Measurements from ENCODE around the gene RGS17.

The RGS17 gene

DNA sequence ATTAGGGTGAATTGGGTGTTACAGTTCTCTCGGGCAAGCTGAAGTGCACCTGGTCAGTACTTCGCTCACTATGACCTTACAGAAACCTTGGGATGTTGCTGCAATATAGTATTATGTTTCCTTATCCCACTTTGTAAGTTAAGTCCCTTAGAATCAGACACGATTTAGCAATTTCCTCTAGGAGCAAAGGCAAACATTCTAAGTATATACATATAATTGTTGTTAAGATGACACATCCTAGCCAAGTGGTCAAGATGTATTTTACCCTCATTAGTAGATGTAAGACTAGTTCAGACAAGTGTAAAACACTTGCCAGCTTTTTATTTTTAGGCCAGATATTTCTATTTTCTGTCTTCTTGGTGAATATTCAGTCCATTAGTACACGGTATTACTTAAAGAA, 31.1 kb upstream of the RGS17 start:
- H3K4me3 ChIP-seq (ENCODE audit: low read length) = no peak overlapping the region
- TF ChIP-seq, protein P1, sequence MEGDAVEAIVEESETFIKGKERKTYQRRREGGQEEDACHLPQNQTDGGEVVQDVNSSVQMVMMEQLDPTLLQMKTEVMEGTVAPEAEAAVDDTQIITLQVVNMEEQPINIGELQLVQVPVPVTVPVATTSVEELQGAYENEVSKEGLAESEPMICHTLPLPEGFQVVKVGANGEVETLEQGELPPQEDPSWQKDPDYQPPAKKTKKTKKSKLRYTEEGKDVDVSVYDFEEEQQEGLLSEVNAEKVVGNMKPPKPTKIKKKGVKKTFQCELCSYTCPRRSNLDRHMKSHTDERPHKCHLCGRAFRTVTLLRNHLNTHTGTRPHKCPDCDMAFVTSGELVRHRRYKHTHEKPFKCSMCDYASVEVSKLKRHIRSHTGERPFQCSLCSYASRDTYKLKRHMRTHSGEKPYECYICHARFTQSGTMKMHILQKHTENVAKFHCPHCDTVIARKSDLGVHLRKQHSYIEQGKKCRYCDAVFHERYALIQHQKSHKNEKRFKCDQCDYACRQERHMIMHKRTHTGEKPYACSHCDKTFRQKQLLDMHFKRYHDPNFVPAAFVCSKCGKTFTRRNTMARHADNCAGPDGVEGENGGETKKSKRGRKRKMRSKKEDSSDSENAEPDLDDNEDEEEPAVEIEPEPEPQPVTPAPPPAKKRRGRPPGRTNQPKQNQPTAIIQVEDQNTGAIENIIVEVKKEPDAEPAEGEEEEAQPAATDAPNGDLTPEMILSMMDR (conservative IDR thresholded peaks at IDR 0.05; ENCODE audit: low read depth, low read length) = no peak
- DNase-seq (ENCODE audit: low read depth) = no peak

DNA sequence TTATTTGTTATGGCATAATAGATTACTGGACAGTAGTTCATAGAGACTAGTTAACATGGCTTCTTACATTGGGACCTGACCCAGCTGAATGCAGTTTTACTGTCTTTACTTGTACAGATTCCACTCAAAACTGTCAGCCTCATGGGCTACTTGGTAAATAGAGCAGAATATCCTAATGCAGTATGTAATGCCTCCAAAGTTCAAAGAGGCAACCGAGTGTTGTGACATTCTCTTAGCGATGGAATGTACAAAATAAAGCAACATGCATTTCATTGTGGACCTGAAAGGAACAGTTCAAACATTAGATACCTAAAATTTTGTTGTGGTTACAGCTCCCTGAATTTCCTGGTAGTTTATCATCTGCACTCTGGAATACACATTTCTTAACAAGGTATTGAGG, 29.1 kb upstream of the RGS17 start:
- TF ChIP-seq, protein P1 (conservative IDR thresholded peaks at IDR 0.05; ENCODE audit: low read depth, low read length) = no peak
- no peak overlapping the region for H3K4me3 ChIP-seq (ENCODE audit: low read length)
- no peak for DNase-seq (ENCODE audit: low read depth)

DNA sequence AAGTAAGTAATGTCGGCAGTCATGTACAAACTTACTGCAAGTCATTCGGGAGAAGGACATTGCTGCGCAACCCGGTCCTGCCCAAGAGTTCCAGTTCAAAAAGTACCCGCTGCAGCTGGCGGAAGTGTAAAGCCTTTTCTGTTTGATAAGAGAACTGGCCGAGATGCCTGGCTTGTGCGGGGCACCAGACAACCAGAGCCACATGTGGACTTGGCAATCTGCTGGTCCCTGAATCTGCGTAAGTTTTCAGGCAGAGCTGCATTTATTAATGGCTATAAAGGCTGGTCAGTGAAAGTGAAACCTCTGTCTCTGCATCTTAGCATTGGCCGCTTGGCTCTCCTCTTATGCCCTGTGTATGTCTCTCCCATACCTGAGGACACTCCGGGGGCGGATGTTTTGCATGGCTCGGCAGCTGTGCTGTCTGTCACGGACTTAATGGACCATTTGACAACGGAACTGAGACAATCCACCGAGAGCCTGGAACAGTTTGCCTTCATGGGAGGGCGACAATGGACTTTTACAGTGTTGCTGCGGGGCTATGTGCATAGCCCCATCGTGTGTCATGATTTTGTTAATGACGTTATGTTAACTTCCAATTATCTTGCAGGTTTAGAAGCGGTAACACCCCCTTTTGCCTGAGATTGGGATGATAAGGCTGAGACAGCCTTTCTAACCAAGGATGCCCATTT, 19.8 kb upstream of the RGS17 start:
- TF ChIP-seq, protein P1 (conservative IDR thresholded peaks at IDR 0.05; ENCODE audit: low read depth, low read length) = no peak
- H3K4me3 ChIP-seq (ENCODE audit: low read length) = no peak overlapping the region
- no peak for DNase-seq (ENCODE audit: low read depth)

DNA sequence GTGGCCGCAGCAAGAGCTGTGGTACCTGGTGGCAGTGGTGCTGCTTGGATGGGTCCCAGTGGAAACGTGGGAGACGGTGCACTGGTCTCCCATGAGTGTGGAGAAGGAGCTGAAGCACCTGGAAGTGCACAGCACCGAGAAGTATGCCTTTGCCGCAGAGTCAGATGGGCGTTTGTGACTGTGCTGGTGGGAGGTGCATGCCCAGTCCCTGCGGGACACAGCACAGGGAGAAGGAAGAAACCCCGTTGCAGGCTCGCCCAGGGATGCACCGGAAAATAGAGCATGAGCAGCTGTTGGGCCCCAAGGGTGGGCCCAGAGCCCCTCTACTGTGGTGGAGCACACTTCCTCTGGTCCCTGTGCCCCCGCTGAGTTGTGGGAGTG, 19.3 kb upstream of the RGS17 start:
- no peak overlapping the region for H3K4me3 ChIP-seq (ENCODE audit: low read length)
- no peak for DNase-seq (ENCODE audit: low read depth)
- TF ChIP-seq, protein P1 (conservative IDR thresholded peaks at IDR 0.05; ENCODE audit: low read depth, low read length) = no peak

DNA sequence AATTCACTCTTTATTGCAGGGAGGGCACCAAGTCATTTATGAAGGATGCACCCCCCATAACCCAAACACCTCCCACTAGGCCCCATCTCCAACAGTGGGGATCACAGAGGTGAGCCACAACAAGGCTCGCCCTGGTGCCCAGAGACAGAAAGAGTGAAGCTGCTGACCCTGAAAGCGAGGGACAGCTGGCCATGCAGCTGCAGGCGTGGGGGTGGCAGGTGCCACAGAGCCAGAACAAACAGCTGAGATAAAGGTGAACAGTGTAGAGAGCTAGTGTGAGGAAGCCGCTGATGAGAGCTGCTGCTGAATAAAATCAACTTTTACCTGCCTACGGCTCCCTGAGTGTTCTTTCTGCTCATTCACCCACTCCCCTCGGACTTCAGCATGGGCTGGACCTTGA, 18.8 kb upstream of the RGS17 start:
- TF ChIP-seq, protein P1 (conservative IDR thresholded peaks at IDR 0.05; ENCODE audit: low read depth, low read length) = no peak
- no peak for DNase-seq (ENCODE audit: low read depth)
- no peak overlapping the region for H3K4me3 ChIP-seq (ENCODE audit: low read length)

DNA sequence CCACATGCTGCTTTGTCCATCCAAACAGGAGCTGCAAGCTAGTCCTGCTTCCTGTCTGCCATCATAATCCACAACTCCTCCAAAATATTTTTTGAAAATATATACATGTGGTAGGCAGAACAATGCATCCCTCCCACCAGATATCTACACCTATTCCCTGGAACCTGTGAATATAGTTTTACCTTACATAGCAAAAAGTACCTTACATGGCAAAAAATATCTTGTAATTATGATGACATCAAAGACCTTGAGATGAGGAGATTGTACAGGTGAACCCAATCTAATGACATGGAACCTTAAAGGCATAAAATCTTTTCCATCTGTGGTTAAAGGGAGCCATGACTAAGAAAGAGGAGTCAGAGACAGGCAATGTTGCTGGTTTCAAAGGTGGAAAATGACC, 15.3 kb upstream of the RGS17 start:
- TF ChIP-seq, protein P1 (conservative IDR thresholded peaks at IDR 0.05; ENCODE audit: low read depth, low read length) = no peak
- H3K4me3 ChIP-seq (ENCODE audit: low read length) = no peak overlapping the region
- no peak for DNase-seq (ENCODE audit: low read depth)

DNA sequence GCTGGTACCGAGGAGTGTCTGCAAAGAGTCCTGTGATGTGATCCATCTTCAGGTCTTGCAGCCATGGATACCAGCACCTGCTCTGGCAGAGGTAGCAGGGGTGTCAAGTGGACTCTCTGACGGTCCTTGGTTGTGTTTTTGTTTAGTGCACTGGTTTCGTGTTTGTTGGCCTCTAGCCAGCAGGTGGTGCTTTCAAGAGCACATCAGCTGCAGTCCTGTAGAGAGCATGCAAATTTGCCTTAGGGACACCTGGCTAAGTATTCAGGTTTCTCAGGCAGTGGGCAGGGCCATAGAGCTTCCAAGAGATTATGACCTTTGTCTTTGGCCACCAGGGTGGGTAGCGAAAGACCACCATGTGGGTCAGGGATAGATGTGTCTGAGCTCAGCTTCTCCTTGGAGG, 14.5 kb upstream of the RGS17 start:
- H3K4me3 ChIP-seq (ENCODE audit: low read length) = no peak overlapping the region
- TF ChIP-seq, protein P1 (conservative IDR thresholded peaks at IDR 0.05; ENCODE audit: low read depth, low read length) = no peak
- DNase-seq (ENCODE audit: low read depth) = no peak

Measured in retinal pigment epithelial cell (primary cell).